Gastroesophageal sphincter (tissue), 3 donors: ENCODE data around the gene CORO2B.

Experiments used
- CTCF ChIP-seq, 4 experiments: fragments of 200-600 bp in 2 of 4; fragments of 450-650 bp in 2 of 4; sonication (generic) in 1 of 4; IDR thresholded peaks; one replicate each; pipeline ENCODE4 v1.5.1; 2017 to 2019; ENCODE audit warnings: antibody characterized with exemption in 4 of 4, mild to moderate bottlenecking in 2 of 4, moderate library complexity in 2 of 4
- EP300 ChIP-seq: sonication (generic); formaldehyde crosslinking; IDR thresholded peaks from one replicate; pipeline ENCODE4 v1.6.1; 2017; ENCODE audit warnings: antibody characterized with exemption, mild to moderate bottlenecking
- POLR2A ChIP-seq, 2 donors: fragments of 450-650 bp; IDR thresholded peaks; one replicate each; pipeline ENCODE4 v1.6.1; 2017; ENCODE audit warnings: antibody characterized with exemption in 2 of 2, mild to moderate bottlenecking in 2 of 2, moderate library complexity in 1 of 2
- POLR2AphosphoS5 ChIP-seq: sonication (generic); formaldehyde crosslinking; IDR thresholded peaks from one replicate; pipeline ENCODE4 v1.6.1; 2017; ENCODE audit warnings: antibody characterized with exemption

DNA sequence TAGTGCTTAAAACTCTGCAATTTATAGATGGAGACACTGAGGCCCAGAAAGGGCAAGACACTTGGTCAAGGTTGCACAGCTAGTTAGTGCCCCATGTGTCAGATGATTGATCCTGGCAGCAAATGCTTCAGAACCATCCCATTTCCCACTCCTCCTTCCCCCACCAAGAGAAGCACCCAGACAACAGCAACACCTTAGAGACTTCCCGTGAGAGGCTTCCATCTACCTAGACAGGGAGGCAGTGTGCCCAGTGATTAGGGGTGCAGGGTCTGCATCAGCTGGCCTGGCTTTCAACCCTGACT is 77.6 kb downstream of the CORO2B start:
- TF ChIP-seq POLR2A (IDR thresholded peaks at IDR 0.05) (no peak), CTCF (IDR thresholded peaks at IDR 0.05) (no peak), POLR2AphosphoS5 (no peak), EP300 (no peak)
